GM12864 (cell line): ENCODE results near the gene METTL23.

Experiments
- DNase-seq: peaks from one replicate; pipeline ENCODE4 v3.0.0-alpha.2; 2011; ENCODE audit warnings: low read depth
- H3K4me3 ChIP-seq: 2 replicates; pipeline ENCODE4 v1.5.1; 2011; ENCODE audit warnings: mild to moderate bottlenecking, low read depth, low read length, control low read depth
- TF ChIP-seq, protein P1 (sequence below): IDR thresholded peaks from 2 replicates; pipeline ENCODE4 v1.5.1; 2011; ENCODE audit warnings: low read depth, mild to moderate bottlenecking, moderate library complexity, low read length, control low read depth, inconsistent platforms; ENCODE audit errors: missing control alignments

Gene METTL23

GRCh38 chr17:76734080-76734840 is 7.6 kb downstream of the METTL23 start:
- peak overlapping the region; percentile 99 for H3K4me3 ChIP-seq
- DNase-seq, result no peak
- TF ChIP-seq, protein P1, sequence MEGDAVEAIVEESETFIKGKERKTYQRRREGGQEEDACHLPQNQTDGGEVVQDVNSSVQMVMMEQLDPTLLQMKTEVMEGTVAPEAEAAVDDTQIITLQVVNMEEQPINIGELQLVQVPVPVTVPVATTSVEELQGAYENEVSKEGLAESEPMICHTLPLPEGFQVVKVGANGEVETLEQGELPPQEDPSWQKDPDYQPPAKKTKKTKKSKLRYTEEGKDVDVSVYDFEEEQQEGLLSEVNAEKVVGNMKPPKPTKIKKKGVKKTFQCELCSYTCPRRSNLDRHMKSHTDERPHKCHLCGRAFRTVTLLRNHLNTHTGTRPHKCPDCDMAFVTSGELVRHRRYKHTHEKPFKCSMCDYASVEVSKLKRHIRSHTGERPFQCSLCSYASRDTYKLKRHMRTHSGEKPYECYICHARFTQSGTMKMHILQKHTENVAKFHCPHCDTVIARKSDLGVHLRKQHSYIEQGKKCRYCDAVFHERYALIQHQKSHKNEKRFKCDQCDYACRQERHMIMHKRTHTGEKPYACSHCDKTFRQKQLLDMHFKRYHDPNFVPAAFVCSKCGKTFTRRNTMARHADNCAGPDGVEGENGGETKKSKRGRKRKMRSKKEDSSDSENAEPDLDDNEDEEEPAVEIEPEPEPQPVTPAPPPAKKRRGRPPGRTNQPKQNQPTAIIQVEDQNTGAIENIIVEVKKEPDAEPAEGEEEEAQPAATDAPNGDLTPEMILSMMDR, result no peak

DNA sequence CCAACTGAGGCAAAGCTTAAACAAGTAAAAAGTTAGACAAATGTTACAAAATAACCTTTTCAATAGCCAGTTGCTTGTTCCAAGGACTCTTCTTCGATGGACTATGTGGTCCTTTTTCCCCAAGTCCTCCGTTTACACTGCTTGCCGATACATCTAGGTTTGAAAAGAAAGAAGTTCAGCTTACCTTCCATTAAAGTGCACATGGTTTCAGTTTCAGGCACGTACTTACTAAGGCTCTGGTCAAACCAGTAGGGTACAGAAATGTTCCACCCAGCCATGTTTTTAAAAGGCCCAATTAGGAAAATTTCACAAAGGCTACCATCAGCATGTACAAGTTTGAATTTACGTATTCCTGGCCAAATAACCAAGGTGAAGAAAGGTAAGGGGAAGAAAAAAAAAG is 8.4 kb downstream of the METTL23 start:
- DNase-seq, result no peak
- TF ChIP-seq, protein P1, result no peak
- peak overlapping the region; percentile 99 for H3K4me3 ChIP-seq

DNA sequence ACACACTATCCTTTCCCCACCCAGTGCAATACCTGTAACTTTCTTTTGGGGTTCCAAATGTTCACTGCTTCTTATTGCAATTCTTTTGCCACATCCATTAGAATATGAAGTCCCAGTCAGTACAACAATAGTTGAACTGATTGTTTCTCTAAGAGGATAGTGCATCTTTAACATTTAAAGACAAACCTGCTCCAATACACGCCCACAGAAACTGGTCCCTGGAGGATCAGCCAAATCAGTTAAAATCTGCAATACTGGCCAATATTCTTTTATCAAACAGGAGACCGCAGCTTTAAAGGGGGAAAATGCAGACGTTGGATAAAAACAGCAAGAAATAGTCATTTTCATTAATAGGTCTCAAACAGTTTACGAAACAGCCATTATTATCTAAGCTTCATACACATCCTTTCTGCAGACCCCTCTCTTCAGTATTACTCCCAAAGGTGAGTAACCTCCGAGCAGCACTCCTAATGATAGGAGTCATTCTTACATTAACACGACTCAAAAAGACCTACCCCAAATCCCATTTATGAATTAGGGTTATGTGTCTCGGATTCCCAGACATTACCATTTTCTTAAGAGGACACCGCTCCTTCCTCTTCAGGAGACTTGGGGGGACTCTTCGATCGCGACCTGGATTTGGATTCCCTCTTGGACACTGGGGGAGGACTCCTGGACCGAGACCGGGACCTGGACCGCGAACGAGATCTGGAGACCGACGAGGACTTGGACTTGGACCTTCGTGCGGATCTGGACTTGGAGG is 9.1 kb downstream of the METTL23 start:
- H3K4me3 ChIP-seq, result peak overlapping the region; percentile 99
- TF ChIP-seq, protein P1, result no peak
- no peak for DNase-seq

GRCh38 chr17:76736349-76737081 is 9.9 kb downstream of the METTL23 start:
- TF ChIP-seq, protein P1, result peak; percentile 12
- peak overlapping the region; percentile 99 for H3K4me3 ChIP-seq
- DNase-seq, result no peak

DNA sequence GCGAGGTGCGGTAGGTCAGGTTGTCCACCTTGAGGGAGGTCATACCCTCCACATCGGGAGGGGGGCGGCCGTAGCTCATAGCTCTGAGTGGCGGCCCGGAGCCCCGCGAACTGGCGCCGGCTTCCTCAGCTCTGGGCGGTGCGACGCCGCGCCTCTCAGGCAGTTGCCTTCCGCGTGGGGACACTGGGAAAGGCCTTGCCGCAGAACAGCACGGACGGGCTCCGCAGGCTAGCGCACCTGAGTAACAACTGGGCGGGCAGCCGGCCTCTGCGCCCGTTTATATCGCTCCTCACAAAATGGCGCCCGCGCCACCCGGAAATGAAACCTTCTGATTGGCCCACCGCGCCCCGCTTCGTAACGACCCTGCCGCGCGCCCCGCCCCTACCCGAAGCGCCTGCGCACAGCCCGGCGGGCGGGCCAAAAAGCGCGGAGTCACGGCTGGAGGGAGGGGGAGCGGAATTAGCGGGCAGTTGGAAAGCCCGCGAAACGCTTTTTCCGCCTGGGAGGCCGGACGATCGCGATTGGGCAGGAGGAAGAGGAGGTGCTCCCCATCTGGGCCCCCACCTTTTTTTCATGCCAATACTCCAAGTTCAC is 10.5 kb downstream of the METTL23 start, which contains the start of gene SRSF2:
SRSF2 (minus strand) TSS at position 250 of the 594 bp plus-strand sequence; CDS start at position 79, 171 bp downstream.
- peak; percentile 93 for DNase-seq
- peak within 1 kb of the TSS; percentile 99 for H3K4me3 ChIP-seq
- TF ChIP-seq, protein P1, result no peak

DNA sequence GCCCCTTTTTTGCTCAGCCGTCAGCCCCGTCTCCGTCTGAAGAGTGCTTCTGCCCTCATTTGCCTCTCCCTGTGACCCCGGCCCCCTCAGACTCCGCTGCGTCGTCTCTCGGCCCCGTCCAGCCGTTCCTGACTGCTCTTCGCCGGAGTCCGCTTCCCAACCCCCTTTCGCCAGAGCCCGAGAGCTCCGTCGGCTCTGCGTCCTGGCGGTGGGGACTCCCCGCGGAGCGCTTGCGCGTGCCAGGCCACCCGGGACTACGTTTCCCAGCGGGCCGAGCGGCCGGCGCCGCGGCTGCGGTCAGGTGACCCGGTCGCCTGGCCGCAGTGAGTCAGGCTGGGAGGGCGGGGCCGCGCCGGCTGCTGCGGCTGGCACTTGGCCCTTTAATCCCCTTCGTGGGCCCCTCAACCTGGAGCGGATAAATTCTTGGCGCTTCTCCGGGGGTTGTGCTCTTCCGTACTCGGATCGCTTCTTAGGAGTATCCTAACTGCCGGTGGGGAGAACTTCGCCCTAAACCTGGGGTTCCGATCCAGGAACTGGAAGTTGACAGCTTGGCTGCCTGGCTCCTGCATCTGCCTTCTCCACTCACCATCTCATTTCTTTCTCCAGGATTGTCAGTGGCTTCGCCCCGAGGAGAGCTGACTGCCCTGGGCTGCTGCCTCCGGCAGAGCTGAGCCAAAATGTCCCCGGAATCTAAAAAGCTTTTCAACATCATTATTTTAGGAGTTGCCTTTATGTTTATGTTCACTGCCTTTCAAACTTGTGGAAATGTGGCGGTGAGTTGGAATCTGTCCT is 11.2 kb downstream of the METTL23 start, which contains the start of gene MFSD11:
MFSD11 (plus strand) TSS at position 444 of the 792 bp plus-strand sequence; CDS start at position 678, 234 bp downstream.
- TF ChIP-seq, protein P1, result no peak
- peak; percentile 75 for DNase-seq
- H3K4me3 ChIP-seq, result peak within 1 kb of the TSS; percentile 99
